Measurements from ENCODE around the gene LMBR1L.

LMBR1L gene

DNA sequence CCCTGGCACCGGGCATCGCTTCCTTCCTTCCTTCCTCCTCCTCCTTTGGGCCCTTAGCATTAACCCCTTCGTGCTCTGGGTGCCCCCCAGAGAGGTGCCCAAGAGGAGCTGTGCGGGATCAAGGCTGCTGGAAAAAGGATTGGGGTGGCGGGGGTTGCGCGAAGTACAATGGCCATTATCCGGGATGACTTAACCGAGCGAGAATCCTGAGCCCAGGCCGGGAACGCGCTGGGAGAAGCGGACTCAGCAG, 18.9 kb downstream of the LMBR1L start:
- Mint-ChIP-seq H3K27me3 (ENCODE audit: low read depth, poor library complexity) (peaks cover 99% of the 10 kb centered on the region), H3K9me3 (no peaks in the 10 kb centered on the region), H3K27ac (no peak overlapping the region), H3K4me1 (peaks cover 50% of the 10 kb centered on the region), H3K4me3 (peak overlapping the region; percentile 76), H3K36me3 (ENCODE audit: low read depth) (peaks cover 16% of the 10 kb centered on the region)
- DNase-seq, result no peak
- TF ChIP-seq, protein P1, sequence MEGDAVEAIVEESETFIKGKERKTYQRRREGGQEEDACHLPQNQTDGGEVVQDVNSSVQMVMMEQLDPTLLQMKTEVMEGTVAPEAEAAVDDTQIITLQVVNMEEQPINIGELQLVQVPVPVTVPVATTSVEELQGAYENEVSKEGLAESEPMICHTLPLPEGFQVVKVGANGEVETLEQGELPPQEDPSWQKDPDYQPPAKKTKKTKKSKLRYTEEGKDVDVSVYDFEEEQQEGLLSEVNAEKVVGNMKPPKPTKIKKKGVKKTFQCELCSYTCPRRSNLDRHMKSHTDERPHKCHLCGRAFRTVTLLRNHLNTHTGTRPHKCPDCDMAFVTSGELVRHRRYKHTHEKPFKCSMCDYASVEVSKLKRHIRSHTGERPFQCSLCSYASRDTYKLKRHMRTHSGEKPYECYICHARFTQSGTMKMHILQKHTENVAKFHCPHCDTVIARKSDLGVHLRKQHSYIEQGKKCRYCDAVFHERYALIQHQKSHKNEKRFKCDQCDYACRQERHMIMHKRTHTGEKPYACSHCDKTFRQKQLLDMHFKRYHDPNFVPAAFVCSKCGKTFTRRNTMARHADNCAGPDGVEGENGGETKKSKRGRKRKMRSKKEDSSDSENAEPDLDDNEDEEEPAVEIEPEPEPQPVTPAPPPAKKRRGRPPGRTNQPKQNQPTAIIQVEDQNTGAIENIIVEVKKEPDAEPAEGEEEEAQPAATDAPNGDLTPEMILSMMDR (IDR thresholded peaks at IDR 0.05), result no peak

DNA sequence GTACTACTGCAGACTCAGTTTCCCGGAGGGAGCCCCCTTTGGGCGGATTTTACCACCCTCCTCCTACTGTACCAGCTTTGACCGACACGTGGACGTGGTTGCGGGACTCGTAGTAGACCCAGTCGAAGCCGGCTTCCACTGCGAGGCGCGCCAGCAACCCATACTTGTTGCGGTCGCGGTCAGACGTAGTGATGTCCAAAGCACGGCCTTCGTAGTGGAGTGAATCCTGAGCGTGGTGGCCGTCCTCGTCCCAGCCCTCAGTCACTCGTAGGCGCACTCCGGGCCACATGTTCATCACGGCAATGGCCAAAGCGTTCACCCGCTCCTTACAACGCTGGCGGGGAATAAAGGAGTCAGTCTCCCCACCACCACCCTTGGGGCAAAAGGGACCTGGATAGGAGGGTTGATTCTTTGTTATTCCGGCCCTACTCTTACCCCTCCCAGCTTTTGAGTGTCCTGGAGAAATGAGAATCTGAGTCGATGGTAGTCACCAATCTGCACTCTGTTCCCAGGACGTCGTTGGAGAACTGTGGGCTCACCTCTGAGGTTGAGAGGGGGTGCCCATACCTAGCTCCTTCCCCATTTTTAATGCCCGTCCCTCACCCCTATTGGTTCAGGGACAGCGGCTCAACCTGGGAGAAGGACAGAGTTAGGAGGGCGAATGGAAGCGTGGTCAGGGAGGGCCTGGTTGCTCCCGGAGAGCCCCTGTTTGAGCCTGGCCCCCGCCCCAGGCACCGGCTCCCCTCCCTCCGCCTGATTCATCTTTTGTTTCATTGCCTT, 19.4 kb downstream of the LMBR1L start:
- Mint-ChIP-seq H3K4me1 (peaks cover 50% of the 10 kb centered on the region), H3K4me3 (peak overlapping the region; percentile 76), H3K27me3 (ENCODE audit: low read depth, poor library complexity) (peaks cover 100% of the 10 kb centered on the region), H3K36me3 (ENCODE audit: low read depth) (peaks cover 11% of the 10 kb centered on the region), H3K9me3 (no peaks in the 10 kb centered on the region), H3K27ac (no peak overlapping the region)
- TF ChIP-seq, protein P1 (IDR thresholded peaks at IDR 0.05), result no peak
- no peak for DNase-seq

DNA sequence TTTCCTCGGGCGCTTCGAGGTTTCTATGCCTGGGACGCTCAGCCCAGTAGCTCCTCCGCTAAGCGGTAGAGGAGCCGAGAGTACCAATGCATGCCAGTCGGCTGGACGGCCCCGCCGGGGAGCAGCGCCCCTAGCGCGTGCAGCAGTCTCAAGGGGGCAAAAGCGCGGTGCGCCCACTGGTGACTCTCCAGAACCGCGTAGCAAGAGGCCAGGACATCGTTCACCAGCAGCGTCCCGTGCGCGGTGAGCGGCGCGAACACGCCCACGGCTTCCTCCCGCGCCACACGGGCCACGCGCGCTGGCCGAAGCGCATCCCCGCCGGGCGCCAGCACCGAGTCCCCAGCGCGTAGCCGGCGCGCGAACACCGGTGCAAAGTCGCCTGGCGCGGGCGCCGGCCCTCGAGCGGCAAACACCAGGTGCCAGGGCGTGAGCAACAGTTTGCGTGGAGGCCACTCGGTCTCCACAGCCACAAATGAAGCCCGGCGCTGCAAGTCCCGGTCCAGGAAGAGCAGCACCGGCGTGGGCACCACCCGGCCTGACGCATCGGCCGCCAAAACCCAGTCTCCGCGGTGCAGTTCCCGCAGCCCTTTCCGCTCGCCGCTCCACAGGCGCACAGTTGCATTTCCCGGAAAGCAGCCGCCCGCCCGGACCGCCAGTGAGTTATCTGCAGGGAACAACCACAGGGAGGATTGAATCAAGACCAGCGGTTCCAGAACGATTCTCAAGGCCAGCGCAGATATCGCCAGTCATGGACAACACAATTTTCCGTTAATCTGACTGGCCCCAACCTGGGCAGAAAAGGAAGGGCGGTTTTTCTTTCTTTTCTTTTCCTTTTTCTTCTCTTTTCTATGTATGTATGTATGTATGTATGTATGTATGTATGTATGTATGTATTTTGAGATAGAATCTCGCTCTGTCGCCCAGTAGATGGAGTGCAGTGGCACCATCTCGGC, 20.6 kb downstream of the LMBR1L start:
- H3K27ac Mint-ChIP-seq, result no peak overlapping the region
- H3K9me3 Mint-ChIP-seq, result no peaks in the 10 kb centered on the region
- peak overlapping the region; percentile 71 for H3K4me3 Mint-ChIP-seq
- peaks cover 100% of the 10 kb centered on the region for H3K27me3 Mint-ChIP-seq (ENCODE audit: low read depth, poor library complexity)
- peak; percentile 56 for DNase-seq
- TF ChIP-seq, protein P1 (IDR thresholded peaks at IDR 0.05), result peak; percentile 12
- H3K4me1 Mint-ChIP-seq, result peaks cover 45% of the 10 kb centered on the region
- no peaks in the 10 kb centered on the region for H3K36me3 Mint-ChIP-seq (ENCODE audit: low read depth)

DNA sequence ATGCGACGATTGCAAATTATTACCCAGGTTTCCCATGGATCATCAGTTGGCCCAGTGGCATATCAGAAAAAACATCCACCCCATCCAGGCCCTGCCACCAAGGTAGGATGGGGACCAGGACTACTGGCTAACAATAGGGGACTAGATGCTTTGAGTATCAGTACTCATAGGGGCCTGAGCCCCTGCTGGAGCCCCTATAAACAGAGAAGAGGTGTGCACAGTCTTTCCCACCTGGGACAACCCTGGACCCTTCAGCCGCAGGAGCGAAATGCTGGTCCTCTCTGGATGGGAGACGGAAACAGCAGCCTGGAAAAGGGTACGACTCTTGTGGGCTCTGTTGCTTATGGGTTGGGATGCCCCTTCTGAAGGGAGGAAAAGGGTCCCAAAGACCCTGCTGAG, 21.7 kb downstream of the LMBR1L start:
- no peak for DNase-seq
- H3K4me3 Mint-ChIP-seq, result peak overlapping the region; percentile 61
- H3K4me1 Mint-ChIP-seq, result peaks cover 37% of the 10 kb centered on the region
- H3K36me3 Mint-ChIP-seq (ENCODE audit: low read depth), result no peaks in the 10 kb centered on the region
- no peaks in the 10 kb centered on the region for H3K9me3 Mint-ChIP-seq
- H3K27ac Mint-ChIP-seq, result no peak overlapping the region
- TF ChIP-seq, protein P1 (IDR thresholded peaks at IDR 0.05), result no peak
- peaks cover 100% of the 10 kb centered on the region for H3K27me3 Mint-ChIP-seq (ENCODE audit: low read depth, poor library complexity)

DNA sequence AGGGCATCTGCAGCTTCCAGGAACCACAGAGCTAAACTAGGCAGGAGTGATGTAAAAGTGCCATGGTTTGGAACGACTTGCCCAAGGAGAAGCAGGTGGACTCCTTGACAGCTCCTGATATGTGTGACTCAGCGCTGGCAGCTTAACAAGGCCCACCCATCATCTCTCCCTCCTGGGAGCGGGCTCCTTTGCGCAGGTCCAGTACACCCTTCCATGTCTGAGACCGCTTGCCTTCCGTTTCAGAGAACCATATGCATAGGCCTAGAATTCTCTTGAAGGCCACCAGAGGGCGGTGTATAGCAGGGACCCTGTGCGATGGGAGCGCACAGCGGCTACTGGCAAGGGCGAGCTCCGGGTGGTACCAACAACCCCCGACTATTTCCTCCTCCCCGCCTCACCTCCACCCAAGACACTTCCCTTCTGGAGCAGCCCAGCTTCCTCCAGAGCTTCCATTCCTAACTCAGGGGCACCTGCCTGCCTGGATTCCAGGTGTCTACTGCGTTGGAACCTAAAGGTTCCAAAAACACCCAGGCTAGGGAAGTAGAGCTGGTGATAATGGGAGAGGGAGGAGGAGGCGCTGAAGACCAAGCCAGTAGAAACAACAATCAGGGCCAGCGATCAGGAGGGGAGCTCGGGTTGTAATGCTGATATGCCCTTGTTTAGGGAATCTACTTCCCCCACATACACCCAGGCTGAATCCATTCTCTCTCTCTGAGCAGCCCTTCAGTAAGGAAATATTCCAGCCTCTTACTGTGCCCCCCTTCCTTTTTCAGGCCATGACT, 22.3 kb downstream of the LMBR1L start:
- Mint-ChIP-seq H3K4me3 (peak overlapping the region; percentile 61), H3K27me3 (ENCODE audit: low read depth, poor library complexity) (peaks cover 95% of the 10 kb centered on the region), H3K9me3 (no peaks in the 10 kb centered on the region), H3K36me3 (ENCODE audit: low read depth) (no peaks in the 10 kb centered on the region), H3K4me1 (peaks cover 31% of the 10 kb centered on the region), H3K27ac (no peak overlapping the region)
- DNase-seq, result peak; percentile 79
- TF ChIP-seq, protein P1 (IDR thresholded peaks at IDR 0.05), result peak; percentile 87
